HG03565 (cell line): ENCODE measurements around the gene GMCL2.

Source experiments
- ATAC-seq: cut with Tn5 transposase; IDR thresholded peaks from one replicate; pipeline ENCODE4 v1.9.1; 2021; ENCODE audit warnings: mild to moderate bottlenecking, moderate library complexity; ENCODE audit not compliant: unreplicated experiment

GMCL2 gene

DNA sequence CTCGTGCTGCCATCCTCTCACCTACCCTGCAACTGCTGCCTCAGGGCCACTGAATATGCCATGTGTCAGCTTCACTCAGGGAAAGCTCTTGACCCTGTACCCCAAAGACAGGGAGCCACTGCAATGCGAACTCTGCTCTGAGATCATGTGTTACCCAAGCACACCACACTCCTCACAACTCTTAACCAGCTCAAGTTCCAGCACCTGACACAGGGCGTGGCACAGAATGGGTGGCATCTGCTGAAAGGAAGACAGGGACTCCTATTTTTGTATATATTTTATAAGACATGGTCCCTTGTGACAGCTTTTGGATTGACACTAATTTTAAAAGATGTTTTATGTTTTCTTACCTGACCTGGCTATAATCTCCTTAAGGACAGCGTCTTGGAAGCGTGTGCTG, 34.7 kb upstream of the GMCL2 start:
- no peak for ATAC-seq

GRCh38 chr5:178221282-178221681, 34.1 kb upstream of the GMCL2 start:
- ATAC-seq: no peak

GRCh38 chr5:178218827-178219226, 31.7 kb upstream of the GMCL2 start:
- no peak for ATAC-seq

GRCh38 chr5:178218237-178218776, 31.1 kb upstream of the GMCL2 start:
- no peak for ATAC-seq

- ATAC-seq: no peak
These were observed 29.6 kb upstream of the GMCL2 start for GRCh38 chr5:178216779-178217178.

DNA sequence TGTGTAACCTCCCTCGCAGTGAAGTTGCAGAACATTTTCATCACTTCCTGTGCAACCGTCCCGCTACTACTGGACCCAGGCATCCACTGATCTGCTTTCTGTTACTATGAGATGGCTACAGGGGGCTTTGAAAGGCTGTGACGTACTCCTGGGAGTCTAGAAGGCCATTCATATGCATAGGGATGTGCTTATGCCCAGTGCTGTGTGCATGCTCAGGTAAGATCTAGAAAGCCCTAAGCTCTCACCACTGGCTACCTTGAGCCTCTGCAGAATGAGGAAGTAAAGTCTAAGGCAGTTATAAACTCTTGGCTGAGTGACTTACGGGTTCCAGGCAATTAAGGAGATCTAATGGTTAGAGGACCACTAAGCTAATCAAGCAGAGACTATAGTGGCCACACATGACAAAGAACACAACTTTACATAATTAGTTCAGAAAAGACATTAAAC, 28.9 kb upstream of the GMCL2 start:
- no peak for ATAC-seq

GRCh38 chr5:178215280-178216002, 28.3 kb upstream of the GMCL2 start:
- ATAC-seq: no peak

DNA sequence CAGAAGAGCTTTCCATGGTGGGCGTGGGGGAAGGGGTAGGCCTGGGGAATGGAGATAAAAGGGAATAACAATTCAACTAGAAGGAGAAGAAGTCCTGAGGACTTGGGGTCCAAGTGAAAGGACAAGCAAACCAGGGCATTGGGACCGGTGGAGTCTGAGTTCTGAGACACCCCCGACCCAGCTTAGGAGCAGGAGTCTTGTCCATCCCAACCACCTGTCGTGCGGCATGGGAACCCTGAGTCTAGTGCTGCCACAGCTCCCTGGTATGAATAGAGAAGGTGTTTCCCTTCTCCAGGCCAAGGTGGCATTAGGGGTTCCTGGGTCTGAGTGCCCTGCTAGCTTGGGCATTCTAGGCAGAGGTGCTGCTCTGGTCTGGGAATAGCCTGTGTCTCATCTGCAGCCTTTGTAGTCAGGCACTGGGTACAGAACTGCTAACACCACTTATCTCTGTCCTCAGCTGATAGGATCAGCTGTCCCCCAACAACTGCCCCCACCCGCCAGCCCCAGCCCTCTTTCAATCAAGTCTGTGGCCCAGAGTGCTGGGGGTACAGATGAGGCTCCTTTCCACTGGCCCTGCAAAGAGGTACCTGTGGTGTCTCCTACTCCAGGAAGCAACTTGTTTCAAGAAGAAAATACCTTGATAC, 27.1 kb upstream of the GMCL2 start:
- no peak for ATAC-seq

DNA sequence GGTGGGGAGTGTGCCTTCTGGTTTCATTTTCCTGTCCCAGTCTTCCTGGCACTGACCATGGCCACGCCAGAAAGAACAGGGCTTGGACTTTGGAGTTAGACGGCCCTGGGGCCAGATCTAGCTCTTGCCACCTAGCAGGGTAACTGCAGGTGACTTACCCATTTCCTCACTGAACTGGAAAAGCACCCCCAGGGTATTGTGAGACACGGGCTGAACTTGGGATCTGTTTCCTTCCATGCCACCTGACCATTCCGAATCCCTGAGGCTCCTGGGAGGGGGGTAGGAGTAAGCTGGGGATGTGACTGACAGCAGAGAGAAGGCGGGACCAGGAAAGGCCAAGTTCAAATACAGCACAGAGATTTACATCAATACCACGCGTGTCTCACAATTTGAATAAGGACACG, 26.6 kb upstream of the GMCL2 start:
- ATAC-seq: no peak

GRCh38 chr5:178213003-178213461, 25.9 kb upstream of the GMCL2 start:
- ATAC-seq: no peak

DNA sequence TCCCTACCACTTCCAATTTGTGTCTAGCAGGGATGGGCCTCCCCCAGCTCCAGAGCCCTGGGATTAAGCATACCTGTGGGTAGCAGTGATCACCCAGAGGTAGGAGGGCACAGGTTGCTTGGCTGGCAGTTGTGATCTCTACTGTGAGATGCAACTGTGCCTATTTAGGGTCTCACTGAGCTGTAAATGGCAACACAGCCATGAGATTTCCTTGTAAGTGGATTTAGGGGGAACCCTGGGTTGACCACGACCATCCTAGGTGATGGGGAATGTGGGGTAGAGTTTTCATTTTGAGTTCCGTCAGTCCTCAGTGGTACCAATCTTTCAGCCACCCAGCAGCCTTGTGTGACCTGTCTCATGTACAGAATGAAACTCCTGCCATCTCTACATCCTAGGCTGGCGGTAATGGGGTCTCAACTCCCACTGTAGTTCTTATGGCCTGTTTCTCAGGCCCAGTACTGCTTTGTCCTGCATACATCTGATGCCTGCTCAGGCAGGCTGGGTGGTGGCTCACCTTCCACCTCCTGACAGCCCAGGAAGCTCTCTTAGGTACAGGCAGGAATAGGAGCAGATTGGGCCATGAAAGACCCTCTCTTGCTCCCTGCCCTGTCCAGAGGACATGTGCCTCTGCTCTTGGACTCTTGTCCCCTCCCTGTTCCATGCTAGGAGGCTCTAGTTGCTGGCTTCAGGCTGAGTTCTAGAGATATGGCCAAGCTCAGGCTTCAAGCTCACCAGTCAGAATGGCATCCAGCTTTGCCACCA, 25.3 kb upstream of the GMCL2 start:
- ATAC-seq: no peak

DNA sequence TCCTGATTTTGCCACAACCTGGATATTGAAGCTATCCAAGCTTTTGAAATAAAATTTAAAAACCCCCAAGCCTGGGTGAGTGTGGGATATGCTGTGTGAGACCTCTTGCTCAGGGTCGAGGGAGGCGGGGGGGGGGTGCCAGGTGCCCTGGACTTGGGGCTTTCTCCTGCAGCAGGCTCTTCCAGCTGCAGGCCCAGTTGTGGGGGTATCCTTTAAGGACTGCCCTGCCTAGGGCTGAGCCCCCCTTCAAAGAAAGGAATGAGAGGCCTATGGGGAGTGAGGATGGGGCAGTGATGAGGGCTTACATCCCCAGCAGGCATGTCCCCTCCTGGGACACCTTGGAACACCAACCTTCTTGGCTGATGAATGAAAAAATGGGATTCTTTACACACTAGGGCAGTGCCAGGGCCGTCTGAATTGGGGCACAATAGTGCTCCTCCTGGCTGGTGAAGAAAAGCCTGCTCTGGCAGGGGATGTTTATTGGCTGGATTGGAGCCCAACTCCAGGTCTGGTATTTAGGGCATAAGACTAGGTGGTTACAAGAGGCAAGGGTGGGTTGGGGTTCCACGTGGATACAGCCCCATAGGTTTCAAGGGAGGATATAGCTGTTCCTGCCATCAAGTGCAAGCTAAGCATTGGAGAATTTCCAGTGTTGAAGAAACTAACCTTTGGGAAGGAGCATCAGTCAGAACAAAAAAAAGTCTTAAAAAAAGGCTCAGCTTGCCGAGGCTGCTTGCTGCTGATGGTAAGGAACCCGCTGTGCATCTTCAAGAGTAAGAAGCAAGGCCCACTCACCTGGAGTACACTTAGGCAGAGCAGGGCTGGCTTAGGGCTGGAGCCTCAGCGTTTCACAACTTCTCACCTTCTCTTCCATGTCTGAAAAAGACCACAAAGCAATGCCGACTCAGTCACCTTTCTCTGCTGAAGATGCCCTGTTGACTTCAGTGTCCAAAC, 24.2 kb upstream of the GMCL2 start:
- ATAC-seq: no peak

DNA sequence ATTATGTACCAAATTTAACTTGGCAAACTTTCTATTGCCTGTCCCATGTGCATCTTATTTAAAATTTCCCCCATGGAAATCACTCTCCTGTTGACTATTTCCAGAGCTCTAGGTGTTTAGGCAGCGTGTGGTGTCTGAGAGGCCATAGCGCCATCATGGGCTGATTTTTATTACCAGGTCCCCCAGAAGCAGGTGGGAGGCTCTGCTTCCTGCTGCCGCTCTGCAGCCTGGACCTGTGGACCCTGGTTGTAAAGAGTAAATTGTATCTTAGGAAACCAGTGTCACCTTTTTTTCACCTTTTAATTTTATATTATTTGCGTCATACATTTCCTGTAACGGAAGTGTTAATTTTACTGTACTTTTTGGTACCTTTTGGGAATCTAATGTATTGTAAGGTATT, 23.5 kb upstream of the GMCL2 start:
- no peak for ATAC-seq

- ATAC-seq: no peak
These were observed 22.9 kb upstream of the GMCL2 start for GRCh38 chr5:178210073-178210535.

- ATAC-seq: no peak
These were observed 22.3 kb upstream of the GMCL2 start for GRCh38 chr5:178209334-178210072.

DNA sequence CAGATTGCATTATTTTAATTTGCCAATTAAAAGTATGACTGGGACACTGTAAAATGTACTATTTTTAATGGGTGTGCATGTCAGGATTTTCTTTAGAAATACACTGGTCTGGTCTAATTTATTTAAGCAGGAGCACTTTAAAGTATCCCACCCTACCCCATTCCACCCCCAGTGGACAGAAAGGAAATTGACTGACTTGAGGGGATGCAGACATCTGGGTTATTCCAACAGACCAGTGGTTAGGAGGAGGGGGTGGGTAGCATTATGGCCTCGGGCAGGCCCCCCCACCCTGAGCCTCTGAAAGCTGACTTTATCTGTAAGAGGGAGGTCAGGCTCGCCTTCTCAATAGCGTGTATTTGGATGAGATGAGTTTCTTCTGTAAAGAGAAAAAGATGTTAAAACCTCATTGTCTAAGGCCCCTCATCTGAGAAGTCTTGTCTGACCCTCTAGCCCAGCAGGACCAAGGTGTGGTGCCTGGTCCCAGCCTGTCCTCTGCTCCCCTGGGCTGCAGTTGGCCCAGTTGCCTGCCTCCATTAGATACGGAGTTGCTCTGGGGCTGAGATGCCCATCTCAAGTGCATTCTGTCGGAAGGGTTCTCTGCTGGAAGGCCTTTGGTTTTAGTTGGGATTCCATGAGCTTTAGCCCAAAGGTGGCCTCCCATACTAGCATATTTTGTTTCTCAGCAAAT, 21.5 kb upstream of the GMCL2 start:
- ATAC-seq: no peak

GRCh38 chr5:178207917-178208280, 20.7 kb upstream of the GMCL2 start:
- ATAC-seq: no peak

DNA sequence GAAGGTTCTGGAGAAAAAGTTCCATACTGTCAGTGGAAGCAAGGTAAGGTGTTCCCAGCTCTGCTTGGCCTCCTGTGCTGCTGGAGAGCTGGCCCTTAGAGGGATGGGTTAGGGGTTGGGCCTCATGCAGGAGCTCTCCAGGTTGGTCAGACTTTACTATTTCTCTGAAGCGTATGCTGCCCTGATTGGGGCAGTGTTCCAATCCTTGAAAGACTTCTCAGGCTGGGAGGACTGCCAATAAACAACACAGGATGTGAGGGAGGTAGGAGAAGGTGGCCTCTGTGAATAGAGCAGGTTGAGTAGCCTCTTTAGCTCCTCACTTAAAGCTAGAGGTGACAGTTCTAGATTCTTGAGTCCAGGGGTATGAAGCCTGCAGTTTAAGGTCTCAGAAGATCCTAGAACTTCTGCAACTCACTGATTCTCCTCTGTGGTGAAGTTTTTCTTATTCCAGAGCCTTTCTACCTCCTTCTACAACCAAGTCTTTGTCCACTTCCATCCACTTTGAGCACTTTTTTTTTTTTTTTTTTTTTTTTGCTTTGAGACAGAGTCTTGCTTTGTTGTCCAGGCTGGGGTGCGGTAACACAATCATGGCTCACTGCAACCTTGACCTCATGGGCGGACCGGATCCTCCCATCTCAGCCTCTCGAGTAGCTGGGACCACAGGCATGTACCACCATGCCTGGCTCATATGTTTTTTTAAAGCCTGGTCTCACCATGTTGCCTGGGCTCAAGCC, 20.2 kb upstream of the GMCL2 start:
- no peak for ATAC-seq
